ENCODE data around the gene EMD.
"Not testable (repeated sequence)": the region's sequence is repeated elsewhere in the genome, so short reads cannot be mapped to it uniquely, and the experiment has no call there.

Gene EMD

GRCh38 chrX:154378799-154379568, at the start of gene EMD:
TSS of gene EMD (plus strand) at chrX:154379295. CDS start at chrX:154379485, 190 bp downstream.
- peak; percentile 94 to 98 for DNase-seq

- DNase-seq, result no peak
These were observed 46.5 kb upstream of the EMD start for GRCh38 chrX:154332561-154332960.

GRCh38 chrX:154333116-154333515, 46.0 kb upstream of the EMD start:
- no peak for DNase-seq

DNA sequence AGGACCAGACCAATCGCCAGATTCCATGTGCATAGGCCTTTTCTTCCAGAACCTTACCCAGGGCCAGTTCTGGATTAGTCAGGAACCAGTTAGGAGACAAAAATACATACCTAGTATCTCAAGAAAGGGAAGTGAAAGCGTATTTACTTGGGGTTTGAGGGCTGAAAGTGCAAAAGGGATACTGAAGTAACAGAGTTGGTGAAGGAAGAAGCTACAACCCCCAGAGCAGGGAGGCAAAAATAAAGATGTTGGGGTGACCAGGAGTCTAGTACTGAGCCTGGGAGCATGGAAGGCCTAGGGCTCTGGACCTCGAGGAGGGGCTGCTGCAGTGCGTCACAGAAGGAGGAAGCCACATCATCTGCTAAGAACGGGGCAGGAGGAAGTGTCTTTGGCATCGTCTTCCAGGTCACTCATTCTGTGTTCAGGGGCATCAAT, 45.2 kb upstream of the EMD start:
- DNase-seq, result peak in 1 of 2 experiments; percentile 0

DNA sequence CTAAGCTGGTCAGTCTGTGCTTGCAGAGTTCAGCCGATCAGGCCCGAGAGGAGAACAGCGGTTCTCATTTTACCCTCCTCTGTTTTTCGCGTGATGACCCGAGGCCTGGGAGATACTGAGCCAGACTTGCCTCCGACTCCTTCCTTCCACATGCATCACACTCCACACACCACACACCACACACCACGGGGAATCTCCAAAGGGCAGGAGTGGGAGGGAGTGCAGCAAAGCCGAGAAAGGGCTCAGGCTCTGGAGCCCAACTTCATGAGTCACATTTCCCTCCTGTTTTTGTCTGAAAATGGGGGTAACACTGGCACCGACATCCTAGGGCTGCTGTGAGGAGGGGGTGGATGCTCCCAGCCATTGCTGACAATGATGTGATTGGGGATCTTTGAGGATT, 44.6 kb upstream of the EMD start:
- DNase-seq, result no peak

DNA sequence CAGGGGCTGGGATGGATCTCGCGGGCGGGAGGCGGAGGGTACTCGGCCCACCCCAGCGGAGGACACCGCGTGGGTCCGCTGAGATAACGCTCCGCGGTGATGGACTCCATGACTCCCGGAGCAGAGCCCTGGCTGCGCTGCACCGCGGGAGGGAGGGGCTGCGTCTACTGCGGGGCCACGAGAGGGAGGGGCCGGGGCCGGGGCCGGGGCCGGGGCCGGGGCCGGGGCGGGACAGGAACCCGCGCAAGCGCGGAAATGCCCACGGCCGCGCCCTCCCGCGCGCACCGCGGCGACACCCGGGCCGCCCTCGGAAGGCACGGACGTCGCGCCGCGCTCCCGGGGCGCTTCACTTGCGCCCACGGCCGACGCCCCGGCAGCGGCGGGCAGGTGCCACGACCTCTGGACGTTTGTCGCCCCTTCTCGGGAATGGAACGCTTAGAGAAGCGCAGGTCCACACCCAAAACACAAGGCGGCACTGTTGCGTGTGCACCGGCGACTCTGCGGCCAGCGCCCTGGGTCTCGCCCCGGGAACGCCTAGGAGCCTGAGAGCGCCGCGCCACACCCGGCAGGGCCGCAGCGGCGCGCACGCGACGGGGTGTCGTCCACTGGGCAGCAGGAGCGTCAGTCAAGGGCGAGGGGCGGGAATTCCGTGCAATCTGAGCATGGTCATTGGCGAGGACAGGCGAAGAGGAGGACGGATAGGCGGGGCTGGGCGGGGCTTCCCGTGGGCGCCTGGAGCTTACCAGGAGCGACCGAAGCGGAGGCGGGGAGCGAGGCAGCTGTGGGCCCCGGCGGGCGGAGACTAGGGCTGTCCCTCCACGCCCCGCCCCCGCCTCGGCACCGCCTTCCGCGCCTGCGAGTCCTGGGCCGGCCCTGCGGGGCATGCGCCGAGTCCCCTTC, 37.4 kb upstream of the EMD start:
- not testable (repeated sequence) for DNase-seq

DNA sequence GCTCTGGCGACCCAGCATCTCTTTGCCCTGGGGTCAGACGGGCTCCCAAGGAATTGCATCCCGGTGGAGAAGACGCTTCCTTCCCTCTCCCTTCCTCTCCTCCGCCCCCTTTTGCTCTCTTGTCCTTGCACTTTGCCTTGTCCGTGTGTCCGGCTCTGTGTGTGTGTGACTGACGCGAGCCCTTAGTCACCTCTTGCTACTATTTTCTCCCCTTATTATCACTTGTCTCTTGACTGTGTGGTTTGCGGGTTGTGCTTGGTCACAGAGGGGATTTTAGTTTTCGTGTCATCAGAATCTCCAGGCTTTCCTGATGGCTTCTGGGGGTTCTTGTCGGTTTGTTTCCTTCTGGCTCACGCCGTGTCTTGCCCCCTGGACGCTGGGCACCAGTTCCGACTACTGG, 36.0 kb upstream of the EMD start:
- not testable (repeated sequence) for DNase-seq

DNA sequence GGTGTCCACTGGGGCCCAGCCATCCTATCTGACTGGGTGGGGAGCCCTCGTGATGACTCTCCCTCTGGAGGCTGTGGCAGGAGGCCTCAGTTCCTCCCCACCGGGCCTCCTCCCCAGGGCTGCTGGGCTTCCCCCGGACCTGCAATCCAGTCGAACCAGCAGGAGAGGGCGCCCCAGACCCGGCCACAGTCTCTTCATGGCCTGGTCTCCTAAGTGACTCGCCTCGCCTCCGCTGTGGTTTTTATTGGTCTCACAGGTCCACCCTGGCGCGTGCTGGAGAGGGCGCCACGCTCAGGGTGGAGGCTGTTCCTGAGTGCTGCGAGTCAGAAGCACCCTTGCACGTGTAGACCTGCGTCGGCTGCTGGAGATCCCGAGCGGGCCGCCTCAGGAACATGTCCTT, 35.5 kb upstream of the EMD start:
- DNase-seq, result not testable (repeated sequence)

DNA sequence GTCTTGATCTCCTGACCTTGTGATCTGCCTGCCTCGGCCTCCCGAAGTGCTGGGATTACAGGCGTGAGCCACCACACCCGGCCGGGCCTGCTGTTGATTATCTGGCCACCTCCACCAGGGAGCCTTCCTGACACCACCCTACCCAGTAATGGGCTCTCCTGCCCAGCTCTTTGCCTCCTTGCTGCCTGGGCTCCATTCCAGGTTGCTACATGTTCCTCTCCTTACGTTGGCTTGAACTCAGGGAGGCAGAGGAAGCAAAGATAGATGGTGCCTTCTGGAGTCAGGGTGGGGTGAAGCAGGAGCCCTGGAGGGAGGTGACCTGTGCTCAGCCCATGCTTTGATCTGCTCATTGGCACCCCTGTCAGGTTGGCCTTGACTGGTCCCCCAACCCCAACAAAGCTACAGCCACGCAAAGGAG, 31.0 kb upstream of the EMD start:
- no peak for DNase-seq

- no peak for DNase-seq
These were observed 30.3 kb upstream of the EMD start for GRCh38 chrX:154348646-154349358.

DNA sequence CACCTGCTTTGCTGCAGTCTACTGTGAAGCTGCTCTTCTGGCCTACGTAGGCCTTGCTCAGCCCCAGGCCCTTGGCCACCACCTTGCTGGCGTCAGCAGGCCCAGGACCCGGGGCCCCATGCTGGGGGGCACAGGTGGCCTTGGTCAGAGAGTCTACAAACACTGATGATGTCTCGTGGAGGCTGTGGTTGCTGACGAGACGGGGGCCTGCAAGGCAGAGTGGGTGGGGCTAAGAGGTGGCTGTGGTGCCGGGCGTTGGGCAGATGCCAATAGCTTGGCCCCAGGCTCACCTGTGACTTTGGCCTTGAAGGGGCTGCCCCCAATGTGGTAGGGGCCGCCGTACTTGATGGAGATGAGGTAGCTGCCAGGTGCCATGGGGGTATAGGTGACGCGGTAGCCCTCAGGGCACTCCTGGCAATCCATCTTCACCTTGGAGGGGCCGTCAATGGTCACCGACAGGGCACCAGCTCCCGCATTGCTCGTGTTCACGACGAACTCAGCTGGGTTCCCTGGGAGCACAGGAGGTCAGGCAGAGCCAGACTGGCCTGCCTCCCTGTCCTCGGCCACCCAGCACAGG, 29.6 kb upstream of the EMD start:
- DNase-seq, result no peak

DNA sequence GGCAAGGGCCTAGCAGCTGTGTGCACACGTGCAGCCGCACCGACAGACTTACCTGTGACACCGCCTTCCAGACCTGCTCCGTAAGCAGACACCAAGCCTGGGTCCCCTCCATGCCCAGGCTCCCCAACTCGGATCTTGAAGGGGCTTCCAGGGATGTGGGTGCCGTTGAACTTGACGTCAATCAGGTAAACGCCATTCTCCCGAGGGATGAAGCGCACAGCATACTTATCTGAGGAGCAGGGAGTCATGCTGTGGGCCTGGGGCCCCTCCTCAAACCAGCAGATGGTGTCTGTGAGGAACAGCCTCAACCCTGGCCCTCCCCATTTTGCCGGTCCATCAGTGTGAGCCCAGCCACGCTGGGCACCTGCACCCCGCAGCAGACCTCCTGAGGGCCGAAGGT, 29.1 kb upstream of the EMD start:
- DNase-seq, result no peak

DNA sequence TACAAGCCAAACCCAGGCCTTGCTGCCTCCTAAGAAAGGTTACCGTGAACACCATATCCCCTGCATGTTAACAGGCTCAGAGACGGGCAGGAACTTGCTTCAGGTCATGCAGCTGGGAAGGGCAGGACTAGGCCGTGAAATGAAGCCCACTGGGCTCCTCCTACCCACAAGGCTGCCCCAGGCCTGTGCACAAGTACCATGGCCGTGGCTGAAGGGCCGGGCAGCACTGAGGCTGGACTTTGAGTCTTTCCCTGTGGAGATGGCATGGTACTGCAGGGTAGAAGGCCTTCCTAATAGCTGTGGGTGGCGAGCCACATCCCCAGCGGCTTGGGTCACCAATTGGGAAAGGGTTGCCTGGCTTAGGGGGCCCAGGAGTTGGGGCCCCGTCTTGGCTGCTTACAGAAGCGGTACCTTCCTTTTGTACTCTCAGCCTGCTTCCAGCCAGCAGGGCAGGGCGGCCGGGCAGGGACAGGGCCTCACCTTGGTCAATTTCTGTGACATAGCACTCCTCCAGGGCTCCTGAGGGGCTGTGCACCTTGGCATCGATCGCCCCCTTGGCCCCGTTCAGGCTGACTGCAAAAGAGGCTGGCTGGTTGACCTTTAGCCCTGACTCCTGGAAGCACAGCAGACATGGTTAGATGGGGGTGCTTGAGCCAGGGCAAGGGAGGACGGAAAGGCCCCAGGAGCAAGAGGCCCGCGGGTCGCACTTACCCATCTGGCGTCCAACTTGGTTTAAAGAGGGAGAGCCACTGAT, 28.5 kb upstream of the EMD start:
- no peak for DNase-seq

GRCh38 chrX:154351183-154352011, 27.7 kb upstream of the EMD start:
- no peak for DNase-seq

DNA sequence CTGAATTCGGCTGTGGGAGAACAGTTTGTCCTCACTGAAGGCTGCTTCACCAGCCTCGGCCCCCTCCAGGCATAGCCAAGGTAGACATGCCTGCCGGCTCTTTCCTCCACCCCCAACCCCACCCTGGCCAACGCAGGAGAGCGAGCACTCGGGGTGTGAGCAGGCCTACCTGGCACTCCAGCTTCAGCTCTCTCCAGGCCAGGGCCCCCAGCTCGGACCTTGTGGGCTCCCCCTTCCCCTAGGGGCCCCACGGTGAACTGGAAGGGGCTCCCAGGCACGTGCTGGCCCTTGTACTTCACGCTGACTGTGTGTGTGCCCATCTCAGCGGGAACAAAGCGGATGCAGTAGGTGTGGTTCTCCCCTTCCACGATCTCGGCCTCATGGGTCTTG, 27.1 kb upstream of the EMD start:
- DNase-seq, result no peak

- DNase-seq, result no peak
These were observed 26.6 kb upstream of the EMD start for GRCh38 chrX:154352466-154352865.

DNA sequence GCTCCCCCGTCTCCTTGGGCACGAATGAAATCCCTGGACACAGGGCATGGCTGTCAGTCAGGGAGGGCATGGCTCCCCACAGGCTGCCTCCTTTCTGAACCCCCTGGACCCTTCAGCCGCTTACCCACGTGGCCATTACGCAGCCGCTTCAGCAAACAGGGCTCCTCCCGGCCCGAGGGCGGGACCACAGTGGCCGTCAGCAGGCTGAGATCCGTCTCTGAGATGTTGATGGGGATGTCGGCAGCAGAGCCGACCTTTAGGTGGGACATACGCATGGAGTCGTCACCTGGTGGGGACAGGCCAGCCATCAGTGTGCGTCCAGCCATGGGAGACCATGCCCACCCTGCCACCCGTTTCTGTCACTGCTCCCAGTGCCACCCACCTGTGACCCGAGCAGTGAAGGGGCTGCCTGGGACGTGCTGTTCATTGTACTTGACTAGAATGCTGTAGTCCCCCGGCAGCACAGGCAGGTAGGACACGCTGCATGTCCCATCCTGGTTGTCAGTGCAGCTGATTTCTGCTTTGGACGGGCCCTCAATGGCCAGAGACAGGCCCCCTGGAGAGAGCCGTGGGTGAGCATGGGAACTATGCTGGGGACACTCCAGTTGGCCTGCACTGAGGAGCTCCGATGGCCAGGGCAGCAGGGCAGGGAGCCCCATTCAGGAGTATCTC, 25.8 kb upstream of the EMD start:
- DNase-seq, result no peak

- DNase-seq, result no peak
These were observed 25.1 kb upstream of the EMD start for GRCh38 chrX:154354013-154354412.

DNA sequence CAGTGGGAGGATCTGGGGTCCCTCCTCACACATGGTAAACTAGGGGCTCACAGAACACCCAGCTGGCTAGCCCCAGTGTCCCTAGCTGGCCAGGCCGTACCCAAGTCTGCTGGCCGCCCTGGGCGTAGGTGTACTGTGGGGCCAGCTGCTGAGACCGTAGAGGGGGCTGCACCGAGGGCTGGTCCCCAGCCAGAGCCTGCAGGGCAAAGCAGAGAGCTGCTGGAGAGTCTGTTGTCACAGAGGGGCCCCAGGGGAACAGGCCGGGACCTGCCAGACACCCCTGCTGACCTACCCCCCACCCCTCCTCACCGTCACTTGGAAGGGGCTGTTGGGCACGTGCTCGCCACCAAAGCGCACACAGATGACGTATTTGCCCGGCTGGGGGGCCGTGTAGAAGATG, 24.6 kb upstream of the EMD start:
- DNase-seq, result no peak

- DNase-seq, result no peak
These were observed 23.9 kb upstream of the EMD start for GRCh38 chrX:154355094-154355775.
